Activated T-cell treated with anti-CD3 and anti-CD28 coated beads, Interleukin-2, amount 50 U/mL, for 48 hours (primary cell): ENCODE data around the gene EIF3CL.
"Not testable (repeated sequence)": the region's sequence is repeated elsewhere in the genome, so short reads cannot be mapped to it uniquely, and the experiment has no call there.

Experiments
- DNase-seq, 2 experiments: peaks; one replicate each; pipeline ENCODE4 v3.0.0-alpha.2; 2020

EIF3CL gene

DNA sequence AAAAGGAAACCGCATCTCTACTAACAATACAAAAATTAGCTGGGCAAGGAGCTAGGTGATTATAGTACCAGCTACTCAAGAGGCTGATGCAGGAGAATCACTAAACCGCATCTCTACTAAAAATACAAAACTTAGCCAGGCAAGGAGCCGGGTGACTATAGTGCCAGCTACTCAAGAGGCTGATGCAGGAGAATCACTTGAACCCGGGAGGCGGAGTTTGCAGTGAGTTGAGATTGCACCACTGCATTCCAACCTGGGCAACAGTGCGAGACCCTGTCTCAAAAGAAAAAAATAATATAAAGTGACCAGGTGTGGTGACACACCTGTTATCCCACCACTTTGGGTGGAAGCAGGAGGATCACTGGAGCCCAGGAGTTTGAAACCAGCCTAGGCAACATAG is 65.4 kb downstream of the EIF3CL start:
- DNase-seq, result not testable (repeated sequence)

DNA sequence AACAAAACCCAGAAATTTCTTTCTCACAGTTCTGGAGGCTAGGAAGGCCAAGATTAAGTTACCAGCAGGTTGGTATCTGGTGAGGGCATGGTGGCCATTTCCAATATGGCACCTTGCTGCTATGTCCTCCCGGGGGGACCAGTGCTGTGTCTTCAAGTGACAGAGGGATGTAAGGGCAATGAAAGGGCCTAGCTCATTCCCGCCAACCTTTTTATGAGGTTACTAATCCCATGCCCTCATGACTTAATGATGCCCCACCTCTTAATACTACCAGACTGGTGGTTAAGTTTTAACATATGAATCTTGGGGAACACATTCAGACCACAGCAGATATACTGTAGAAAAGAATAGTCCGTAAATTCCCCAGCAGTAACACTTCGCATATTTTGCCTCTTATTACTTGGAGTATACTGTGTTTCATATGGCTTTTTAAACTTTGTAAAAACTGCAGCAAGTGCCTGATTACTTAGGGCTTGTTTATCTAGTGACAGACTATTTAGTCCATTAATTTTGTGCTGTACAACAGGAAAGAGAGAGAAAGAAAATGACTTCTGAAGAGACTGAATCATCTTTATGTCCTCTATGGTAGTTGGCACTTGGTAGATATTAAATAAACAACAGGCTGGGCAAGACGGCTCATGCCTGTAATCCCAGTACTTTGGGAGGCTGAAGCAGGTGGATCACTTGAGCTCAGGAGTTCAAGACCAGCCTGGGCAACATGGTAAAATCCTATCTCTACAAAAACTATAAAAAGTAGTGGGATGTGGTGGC is 66.5 kb downstream of the EIF3CL start:
- DNase-seq, result not testable (repeated sequence)

DNA sequence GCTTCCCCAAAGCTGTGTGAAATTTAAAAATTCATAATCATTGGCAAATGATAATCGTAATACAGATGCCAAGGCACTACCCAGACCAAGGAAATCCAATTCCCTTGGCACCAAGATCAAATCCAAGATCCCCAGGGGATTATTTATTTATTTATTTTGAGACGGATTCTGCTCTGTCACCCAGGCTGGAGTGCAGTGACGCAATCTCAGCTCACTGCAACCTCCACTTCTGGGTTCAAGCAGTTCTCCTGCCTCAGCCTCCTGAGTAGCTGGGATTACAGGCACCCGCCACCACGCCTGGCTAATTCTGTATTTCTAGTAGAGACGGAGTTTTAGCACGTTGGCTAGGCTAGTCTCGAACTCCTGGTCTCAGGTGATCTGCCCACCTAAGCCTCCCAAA is 68.0 kb downstream of the EIF3CL start:
- not testable (repeated sequence) for DNase-seq

DNA sequence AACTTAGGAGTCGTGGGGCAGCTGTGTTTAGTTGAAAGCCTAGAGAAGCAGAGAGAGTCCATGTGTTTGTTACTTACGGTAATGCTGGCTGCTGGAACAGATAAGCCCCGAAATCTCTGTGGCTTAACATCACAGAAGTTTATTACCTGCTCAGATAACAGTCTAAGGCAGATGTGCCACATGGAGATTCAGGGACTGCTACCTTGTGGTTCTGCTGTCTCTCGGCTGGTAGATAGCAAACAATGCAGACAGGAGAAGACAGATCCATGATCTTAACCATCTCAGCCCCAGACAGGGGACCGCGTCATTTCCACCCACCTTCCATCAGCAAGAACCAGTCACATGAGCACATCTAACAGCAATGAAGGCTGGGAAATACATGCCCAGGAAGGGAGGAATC is 71.0 kb downstream of the EIF3CL start:
- DNase-seq, result not testable (repeated sequence)

DNA sequence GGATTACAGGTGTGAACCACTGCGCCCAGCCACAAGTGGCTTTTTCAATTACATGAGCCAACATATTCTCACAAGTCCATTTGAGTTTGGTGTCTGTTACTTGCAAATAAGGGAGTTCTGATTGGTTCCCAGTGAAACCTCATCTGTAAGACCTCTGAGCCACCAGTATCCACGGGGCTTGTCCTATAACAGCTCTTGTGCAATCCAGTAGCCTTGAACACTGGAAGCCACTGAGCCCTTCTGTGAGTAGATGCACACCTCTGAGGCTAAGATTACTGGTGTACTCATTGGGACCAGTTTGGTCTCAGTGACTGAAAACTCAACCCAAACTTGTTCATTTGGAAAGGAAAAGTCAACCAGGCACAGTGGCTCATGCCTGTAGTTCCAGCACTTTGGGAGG is 72.7 kb downstream of the EIF3CL start:
- DNase-seq, result not testable (repeated sequence)

DNA sequence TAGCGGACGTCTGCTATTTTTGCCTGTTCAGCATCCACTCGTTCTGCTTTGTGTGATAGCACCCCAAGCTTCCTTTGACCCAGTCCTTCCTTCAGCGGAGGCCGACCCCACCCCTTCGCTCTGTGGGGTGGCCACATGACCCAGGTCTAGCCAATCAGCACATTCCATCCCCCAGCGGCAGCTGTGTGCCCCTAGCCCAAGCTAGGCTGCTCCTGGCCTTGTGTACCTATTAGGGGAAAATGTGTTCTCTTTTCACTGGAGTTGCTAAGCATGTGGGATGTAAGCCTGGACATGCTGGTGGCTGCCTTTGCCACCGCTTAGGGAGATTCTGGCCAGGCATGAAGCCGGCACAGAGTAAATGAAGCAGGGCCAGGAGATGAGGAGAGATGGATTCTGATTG is 73.4 kb downstream of the EIF3CL start:
- peak in 1 of 2 experiments; percentile 43 for DNase-seq
